GM19452 (cell line): ENCODE measurements around the gene KLHL21.

Source experiments
- ATAC-seq: cut with Tn5 transposase; IDR thresholded peaks from one replicate; pipeline ENCODE4 v1.9.1; 2021; ENCODE audit not compliant: unreplicated experiment

The KLHL21 gene

DNA sequence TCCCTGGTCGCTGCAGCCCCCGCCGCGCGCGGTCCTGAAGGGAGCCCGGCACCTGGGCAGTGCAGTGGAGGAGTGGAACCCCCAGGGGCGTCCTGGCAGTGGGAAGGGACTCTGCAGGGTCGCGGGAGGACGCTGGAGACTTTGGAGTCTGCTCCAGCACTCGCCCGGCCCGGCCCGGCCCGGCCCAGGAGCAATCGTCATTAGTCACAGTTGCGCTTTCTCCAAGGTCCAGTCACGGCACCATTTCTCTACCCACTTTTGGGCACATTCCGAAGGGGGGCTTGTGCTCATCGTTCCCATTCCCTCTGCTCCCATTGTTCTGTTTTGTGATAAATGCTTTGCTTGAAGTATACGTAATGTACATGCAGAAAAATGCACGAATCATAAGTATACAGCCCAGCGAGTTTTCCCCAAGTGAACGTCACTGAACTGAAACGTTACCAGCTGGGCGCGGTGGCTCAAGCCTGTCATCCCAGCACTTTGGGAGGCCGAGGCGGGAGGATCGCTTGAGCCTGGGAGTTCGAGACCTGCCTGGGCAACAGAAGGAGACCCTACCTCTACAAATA is 23.0 kb upstream of the KLHL21 start:
- peak; percentile 38 for ATAC-seq

DNA sequence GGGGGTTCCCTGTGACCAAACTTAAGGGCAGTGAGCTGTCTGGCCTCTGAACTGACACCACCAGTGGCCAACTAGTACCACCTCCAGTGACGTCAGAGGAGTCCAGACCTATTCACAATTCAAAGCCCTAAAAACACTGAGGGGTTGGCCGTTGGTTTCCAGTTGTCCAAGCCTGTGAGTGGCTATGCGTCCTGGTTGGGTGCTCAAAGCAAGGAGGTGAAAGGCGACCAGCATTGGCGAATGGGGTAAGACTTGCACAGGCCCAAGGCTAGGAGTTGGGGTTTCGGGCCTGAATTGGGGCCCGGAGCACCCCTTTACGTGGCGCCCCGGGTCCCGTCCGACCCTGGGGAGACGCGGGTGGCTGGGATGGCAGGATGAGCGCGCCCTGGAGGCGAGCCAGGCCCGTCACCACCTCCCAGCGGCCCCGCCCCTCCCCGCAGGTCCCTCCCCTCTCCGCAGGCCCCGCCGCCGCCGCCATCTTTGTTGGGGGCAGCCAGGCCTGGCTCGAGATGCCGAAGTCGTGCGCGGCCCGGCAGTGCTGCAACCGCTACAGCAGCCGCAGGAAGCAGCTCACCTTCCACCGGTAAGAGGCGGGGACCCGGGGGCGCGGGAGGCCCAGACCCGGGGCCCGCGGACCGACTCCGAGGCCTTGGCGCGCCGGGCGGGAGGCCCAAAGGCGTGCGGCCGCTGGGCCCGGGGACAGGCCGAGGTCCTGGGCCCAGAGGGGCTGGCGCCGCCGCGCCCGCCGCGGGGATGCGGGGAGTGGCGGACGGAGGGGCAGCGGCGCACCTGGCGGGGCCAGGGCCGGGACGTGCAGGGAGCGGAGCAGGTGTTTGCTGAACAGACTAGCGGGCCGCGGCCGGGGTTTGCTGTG is 22.3 kb upstream of the KLHL21 start, which contains the start of gene THAP3:
TSS of gene THAP3 (plus strand) at position 159 of the 874 bp plus-strand sequence. CDS start at position 510, 351 bp downstream.
- peak; percentile 78 for ATAC-seq

DNA sequence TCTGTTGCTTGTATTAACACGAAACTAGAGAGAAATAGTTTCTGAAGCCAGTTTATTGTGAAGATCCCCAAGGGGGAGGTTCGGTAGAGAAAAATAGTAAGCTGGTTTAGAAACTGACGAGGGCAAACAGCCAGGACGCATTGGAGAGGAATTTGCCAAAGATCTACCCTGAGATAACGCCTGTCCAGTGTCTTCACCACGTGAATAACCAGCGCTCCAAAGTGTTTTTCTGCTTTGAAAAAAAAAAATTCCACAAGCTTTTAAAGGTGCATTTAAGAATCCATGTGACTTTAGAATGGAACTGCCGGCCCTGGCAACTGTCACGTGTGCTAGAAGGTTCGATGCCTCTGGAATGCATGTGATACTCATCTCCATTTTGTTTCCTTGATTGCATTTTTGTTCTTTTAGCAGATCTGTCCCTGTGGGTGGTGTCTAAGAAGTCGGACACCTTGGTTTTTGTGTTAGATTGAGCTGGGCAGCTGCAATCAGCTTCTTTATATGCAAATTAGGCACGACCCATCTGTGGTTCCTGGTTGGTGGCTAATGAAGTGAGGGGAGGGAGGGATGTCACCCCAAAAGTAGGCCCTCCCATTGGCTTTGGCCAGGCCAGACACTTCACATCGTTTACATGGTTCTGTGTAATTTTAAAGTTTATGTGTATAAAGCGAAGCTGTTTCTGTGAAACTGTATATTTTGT is 20.7 kb upstream of the KLHL21 start:
- no peak for ATAC-seq

DNA sequence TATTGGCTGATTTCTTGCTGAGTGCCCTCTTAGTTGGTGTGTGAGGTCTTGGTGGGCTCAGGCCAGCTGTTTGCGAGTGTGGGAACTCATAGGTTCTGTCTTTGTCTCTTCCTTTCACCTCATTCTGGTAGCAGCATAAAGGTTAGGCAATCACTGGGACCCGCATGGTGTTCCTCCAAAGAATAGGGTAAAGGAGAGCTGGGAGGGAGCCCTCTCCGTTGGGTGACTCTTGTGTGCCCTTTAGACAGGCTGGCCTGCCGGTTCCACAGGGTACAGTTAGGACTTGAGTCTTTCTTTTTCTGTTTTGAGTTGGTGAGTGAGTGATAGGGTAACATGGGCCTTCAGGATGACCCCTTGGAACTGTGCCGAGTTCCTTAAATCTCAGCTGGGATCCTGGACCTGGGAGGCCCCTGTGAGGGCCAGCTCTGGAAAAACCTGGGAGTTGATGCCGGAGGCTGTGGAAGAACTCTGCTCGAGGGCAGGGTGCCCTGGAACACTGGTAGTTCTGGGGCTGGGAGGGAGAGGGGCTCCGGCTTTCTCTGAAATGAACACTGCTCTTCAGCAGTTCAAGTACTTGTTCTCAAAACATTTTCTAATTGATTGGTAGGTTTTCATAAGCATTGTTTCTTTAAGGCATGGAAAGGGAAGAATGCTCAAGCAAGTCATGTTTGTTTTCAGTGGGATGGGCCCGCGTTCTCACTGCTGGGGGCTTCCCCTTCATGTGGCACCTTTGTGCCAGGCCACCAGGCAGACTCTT is 19.9 kb upstream of the KLHL21 start:
- ATAC-seq: no peak

DNA sequence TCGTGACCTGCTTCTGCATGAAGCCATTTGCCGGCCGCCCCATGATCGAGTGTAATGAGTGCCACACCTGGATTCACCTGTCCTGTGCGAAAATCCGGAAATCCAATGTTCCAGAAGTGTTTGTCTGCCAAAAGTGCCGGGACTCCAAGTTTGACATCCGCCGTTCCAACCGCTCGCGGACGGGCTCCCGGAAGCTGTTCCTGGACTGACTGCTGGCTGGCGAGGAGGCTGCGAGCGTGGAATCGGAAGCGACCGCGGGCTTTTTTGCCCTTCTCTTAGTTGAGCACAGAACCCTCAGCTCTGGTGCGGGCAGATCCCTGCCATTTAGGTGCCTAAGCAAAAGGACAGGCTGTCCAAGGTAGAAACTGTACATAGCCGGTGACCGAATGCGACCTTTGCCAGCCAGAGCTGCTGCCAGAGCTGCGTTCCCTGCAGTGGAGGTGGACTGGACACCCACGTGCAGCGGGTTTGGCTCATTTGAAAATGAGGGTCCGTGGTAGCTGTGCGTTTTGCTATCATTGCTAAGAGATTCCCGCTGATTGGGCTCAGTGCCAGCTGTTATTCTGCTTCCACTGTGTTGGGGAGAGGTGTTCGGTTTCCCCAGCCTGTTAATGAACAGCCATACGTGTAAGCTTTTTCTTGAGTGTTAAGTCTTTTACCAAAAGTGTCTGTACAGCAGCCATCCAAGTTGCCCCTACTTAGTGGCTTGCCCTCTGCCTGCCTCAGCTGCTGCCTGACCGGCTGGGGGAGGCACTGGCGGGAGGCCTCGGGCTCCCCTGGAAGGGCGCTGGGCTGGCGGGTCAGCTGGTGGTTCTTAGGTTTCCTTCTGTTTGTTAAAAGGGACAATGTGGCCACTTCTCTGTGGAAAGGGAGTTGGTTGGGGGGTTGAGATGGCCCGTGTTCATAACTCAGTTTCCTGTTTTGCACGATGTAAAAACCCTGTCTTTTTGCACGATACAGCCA is 19.0 kb upstream of the KLHL21 start:
- ATAC-seq: no peak

DNA sequence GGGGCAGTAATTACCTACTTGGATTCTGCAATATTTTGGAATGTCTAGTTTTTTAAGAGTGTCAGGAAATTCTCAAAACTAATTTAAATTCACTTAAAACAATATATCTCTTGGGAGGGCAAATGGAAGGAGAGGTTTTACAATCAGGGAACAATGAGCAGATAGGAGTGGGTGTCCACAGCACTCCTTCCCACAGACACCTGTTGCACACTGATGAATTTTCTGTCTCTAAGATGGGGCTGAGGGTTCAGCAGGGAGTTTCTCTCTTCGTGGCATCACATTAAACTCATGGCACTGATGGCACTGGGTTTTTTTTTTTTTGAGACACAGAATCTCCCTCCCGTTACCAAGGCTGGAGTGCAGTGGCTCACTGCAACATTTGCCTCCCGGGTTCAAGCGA is 16.4 kb upstream of the KLHL21 start:
- no peak for ATAC-seq

DNA sequence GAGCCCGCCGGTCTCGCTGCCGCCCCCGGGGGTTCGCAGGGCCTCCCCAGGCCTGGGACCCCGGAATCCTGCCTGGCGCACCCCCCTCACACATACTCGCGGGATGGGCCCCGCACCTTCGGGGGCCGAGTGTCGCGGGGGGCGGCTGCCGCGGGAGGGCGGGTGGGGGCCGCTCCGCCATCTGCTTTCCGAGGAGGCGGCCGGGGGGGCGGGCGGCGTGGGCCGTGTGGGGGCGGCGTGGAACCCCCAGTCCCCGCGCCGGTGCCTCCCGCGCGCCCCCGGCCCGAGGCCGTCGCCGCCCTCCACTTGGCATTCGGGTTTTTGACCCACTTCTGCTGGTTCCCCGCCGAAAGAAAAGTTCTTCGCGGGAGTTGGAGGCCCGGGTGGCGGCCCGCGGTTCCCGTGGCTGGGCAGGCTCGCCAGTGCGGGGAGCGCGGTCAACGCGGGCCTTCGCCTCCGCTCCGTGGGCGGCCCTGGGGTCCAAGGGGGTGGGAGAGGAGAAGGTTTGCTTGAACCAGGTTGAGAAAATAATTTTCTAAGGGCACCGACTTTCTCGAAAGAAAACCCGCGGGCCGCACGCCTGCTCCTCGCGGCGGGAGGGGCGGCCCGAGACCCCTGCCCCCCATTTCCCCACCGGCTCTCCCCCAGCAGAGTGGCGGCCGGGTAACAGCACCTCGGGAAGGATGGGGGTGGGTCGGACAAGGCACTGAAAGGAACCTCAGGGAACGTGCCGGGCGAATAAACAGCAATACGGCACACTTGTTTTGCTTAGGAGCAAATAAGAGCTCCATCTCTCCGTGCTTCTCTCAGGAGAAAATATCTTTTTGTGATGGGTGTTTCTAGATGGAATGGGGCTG is 12.5 kb upstream of the KLHL21 start:
- ATAC-seq: no peak

DNA sequence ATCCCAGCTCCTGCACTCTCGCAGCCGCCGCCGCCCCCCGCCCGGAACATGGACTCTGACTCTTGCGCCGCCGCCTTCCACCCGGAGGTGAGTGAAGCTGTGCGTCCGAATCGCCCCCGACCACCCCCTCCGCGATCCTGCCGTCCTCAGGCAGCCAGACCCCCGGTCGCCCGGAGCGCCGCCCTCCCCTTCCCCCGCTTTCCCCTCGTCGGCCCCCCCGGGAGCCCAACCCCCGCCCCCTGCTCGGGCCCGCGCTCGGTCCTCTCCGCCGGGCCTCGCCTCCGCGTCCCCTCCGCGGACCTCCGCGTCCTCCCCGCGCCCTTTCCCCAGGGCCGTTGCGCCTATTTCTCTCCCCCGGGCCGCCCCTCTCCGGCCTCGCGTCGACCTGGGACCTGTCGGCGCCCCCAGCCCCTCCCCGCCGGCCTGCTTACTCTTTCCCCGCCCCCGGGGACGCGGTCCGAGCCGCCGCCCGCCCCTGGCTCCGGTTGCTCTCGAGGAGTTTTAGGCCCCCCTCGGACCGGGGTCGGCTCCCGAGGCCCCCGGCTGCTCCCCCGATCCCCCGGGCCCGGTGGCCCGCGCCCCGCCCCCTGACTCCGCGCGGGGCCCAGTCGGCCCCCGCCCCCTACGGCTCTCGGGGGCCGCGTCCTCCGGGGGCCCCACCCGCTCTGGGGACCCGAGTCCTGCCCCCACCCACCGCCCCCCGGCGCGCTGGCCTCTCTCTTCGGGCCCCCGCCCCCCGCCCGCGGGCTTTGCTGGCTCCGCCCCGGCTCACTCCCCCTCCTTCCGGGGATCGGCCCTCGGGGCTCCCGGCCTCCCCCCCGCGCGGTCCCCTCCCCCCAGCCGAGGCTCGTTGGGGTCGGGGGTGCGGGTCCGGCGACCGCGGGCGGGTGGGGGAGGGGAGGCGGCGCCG is 11.6 kb upstream of the KLHL21 start:
- ATAC-seq: no peak

DNA sequence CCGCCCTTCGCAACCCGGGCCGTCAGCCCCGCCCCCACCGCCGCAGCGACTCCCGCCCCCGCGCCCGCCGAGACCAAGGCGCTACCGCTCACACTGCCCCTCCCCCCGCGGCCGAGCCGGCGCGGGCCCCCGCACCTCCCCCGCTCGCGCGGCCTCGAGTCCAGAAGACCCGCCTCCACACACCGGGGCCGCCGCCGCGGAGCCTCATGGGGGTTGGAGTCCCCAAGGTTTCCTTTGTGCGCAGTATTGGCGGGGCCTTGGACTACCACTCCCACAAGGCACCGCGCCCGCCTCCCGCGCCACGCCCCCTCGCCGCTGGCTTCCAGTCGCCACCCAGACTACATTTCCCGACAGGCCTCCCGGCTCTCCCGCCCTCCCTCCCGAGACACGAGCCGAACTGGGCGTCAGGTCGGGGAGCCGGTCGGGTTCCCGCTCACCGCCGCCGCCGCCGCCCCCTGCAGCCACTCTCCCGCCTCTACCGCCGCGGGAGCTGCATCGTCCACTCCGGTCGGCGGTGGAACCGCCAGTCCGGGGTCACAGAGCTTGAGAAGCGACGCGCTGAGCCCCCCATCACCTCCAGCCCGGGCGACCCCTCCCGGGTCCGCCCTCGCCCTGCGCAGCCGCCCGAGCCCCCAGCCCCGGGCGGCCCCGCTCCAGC is 10.8 kb upstream of the KLHL21 start, which contains the start of gene PHF13:
TSS of gene PHF13 (plus strand) at position 371 of the 658 bp plus-strand sequence. CDS start 336 bp downstream, outside the sequence.
- ATAC-seq: peak; percentile 89

DNA sequence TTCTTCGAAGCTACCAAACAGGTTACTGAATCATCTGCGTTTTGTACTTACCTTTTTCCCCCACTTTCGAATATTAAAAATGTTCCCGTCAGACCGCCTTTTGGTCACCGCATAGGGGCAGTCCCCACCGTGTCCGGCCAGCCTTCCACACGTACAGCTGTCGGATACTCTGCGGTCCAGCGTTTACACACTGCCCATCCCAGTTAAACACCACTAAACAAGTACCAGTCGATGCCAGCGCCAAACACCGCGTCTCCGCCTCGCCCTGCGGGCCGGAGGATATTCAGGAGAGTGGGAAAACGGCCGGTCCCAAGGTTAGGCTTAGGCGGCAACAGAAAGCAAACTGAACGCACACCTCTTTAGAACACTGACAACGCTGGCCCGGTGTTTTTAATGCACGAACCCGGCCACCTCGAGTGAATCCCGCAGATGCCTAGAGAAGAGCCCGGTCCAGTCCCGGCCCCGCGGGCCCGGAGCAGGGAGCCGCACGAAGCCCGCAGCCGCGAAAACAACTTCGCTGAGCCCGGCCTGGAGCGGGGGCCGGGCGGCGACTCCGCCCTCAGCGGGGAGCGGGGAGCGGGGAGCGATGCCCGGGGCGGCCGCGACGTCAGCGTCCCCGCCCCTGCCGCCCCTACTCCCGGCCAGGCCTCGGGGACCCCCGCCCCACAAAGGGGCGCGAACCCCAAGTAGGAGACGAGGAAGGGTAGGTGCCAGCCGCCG is 10.1 kb upstream of the KLHL21 start:
- ATAC-seq: peak; percentile 29

DNA sequence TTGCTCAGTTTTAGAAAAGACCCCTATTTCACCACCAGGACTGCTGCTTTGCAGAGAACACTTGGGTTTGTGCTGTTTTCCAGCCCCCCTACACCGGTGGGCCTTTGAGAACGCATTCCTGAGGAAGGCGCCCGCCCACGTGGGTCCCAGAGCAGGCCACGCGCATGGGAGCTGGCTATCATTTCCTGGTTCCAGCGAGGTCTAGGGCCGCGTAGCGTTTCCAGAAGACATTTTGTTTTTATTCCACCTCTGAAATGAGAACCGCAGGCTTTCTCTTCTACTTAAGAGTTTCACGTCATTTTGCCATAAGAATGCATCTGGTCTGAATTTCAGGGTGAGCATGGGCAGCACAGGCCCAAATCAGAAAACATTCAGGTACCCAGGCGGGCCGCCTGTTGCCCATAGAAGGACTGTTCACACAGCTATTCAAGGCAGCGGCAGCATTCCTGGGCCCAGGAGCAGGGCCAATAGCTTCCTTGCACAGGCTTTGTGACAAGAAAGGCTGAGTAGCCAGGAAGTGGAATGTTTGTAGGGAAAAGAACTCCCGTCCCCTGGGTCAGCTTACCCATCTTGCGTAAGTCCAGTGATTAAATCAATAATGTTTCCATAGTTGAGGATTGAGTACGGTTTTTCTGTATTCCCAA is 1.4 kb upstream of the KLHL21 start:
- ATAC-seq: no peak

DNA sequence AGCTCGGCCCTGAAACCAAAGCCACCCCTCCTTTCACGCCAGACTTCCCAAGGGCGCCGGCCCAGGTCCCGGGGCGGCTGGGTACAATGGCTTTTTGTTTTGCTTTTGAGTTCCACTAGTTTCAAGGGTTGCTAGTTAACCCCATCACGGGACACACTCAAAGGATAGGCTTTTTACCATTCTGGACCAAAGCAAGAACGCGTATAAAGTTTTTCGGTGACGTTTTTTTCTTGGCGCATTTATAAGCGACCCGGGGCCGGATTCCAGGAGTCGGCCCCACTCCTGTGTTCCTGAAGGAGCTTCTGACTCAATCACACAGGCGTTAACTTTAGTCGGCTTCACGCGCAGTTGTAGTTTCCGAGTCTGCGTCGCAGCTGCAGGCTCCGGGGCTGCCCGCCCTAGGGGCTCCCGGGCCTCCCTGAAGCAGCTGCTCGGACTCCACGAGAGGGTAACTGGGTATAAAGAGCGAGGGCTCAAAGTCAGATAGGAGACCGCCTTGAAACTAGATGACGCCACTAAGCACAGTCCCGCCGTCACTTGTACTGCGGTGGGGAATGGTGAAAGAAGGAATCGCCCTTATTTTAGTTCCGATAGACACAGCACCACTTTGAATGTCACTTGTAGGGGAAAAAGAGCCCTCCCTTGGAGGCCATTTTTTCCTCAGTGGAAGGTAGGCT is 707 bp upstream of the KLHL21 start:
- peak; percentile 38 for ATAC-seq

DNA sequence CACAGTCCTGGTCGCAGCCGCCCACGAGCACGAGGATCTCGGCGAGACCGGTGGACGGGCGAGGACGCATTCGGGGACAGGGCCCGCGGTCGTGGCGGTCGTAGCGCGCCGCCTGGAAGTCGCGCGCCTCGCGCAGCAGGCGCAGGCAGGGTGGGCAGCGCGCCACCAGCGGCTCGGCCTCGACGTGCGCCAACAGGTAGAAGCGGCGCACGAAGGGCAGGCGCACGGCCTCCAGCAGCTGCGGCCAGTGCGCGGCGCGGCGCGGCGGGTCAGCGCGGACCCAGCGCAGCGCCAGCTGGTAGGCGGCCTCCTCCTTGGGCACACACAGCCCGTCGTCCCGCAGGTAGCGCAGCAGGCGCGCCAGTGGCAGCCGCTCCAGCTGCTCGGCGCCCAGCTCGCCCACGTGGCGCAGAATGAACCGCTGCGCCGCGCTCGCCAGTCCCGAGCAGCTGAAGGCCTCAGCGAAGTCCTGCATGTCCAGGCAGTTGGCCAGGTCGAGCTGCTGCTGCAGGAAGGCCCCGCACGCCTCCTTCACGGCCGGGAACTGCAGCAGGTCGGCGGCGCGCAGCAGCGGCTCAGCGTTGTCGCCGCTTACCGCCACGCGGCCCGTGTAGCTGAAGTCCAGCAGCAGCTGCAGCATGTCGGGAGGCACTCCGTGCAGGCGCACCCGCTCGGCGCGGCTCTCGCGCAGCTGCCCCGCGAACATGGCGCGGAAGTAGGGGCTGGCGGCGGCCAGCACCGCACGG is 573 bp downstream of the KLHL21 start:
- peak; percentile 32 for ATAC-seq

DNA sequence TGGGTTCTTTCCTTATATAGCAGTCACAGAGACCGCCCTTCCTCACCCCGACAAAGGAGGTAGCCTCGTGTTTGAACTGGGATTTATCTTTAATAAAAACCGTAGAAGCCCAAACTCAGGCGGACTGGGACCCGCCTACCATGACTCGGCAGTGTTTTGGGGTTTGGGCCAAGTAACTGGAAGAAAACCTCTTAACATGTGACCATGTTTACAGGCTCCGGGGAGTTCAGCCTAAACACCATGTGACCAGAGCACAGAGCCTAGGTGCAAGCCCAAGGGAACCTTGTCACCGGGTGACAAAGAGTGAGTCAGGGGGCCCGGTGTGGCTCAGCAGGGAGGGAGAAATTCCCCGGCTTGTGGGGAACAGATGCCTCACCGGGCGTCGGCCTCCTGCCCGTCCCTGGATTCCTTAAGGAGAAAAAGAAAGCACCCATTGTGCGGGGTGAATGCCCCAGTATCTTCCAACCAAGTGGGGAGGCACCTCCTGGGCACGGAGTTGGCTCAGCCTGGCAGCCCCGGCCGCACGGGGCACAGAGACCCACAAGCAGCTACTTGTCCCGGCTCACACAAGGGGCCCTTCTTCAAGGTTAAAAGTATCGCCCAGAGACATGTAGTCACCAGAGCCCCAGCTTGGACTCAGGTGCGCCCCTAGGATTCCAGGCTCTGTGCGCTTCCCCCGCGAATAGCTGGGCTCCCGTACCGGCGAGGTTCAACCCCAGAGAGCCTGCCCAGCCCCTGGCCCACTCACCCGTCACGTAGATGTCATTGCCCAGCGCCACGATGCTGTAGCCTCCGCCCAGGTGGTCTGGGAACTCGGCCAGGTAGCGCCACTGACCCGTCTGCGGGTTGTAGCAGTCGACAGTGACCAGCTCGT is 1.4 kb downstream of the KLHL21 start:
- no peak for ATAC-seq
